Neuronal stem cell (in vitro differentiated cells): Measurements from ENCODE around the gene CAPRIN2.

ENCODE experiments used
- DNase-seq: peaks from one replicate; pipeline ENCODE4 v3.0.0-alpha.2; 2013; ENCODE audit warnings: low spot score
- H2AFZ ChIP-seq: one replicate; pipeline ENCODE4 v1.6.1; 2013; ENCODE audit warnings: mild to moderate bottlenecking, low read length, inconsistent platforms
- H2AK5ac ChIP-seq: 2 replicates; pipeline ENCODE4 v1.6.1; 2013; ENCODE audit warnings: low read depth, mild to moderate bottlenecking, inconsistent platforms, low read length, moderate library complexity, mixed read lengths
- H2BK120ac ChIP-seq: 2 replicates; pipeline ENCODE4 v1.6.1; 2013; ENCODE audit warnings: low read depth, mild to moderate bottlenecking, inconsistent platforms, low read length, moderate library complexity, mixed read lengths
- H2BK12ac ChIP-seq: one replicate; pipeline ENCODE4 v1.6.1; 2013; ENCODE audit warnings: low read length, inconsistent platforms
- H2BK15ac ChIP-seq: 2 replicates; pipeline ENCODE4 v1.6.1; 2013; ENCODE audit warnings: mild to moderate bottlenecking, low read length, inconsistent platforms, mixed read lengths
- H2BK5ac ChIP-seq: one replicate; pipeline ENCODE4 v1.6.1; 2013; ENCODE audit warnings: inconsistent platforms, mild to moderate bottlenecking, low read length, moderate library complexity
- H3K14ac ChIP-seq: one replicate; pipeline ENCODE4 v1.6.1; 2013; ENCODE audit warnings: low read length, inconsistent platforms
- H3K18ac ChIP-seq: 2 replicates; pipeline ENCODE4 v1.6.1; 2013; ENCODE audit warnings: low read length, inconsistent platforms
- H3K23ac ChIP-seq: 2 replicates; pipeline ENCODE4 v1.6.1; 2013; ENCODE audit warnings: low read depth, mild to moderate bottlenecking, mixed read lengths, low read length, inconsistent platforms; ENCODE audit not compliant: poor library complexity
- H3K27ac ChIP-seq: replicated peaks from 3 replicates; pipeline ENCODE4 v1.5.1; 2013; ENCODE audit warnings: low read length, inconsistent platforms
- H3K27me3 ChIP-seq, 3 experiments: 2 replicates each; pipeline ENCODE4 v1.6.1; 2013; ENCODE audit warnings: low read length in 3 of 3, mild to moderate bottlenecking in 2 of 3, inconsistent platforms in 1 of 3, low read depth in 1 of 3, mixed read lengths in 1 of 3, moderate library complexity in 1 of 3; ENCODE audit not compliant: control insufficient read depth in 3 of 3, insufficient read depth in 3 of 3
- H3K36me3 ChIP-seq, 2 donors: replicated peaks in 1 of 2; 2 replicates each; pipeline ENCODE4 v1.6.1; 2013; ENCODE audit warnings: low read length in 2 of 2; ENCODE audit not compliant: control insufficient read depth in 2 of 2, insufficient read depth in 2 of 2
- H3K4ac ChIP-seq: 2 replicates; pipeline ENCODE4 v1.6.1; 2013; ENCODE audit warnings: inconsistent platforms, mild to moderate bottlenecking, low read length, moderate library complexity
- H3K4me1 ChIP-seq, 2 donors: 1 replicate in 1 of 2; 2 replicates in 1 of 2; pipeline ENCODE4 v1.6.1; 2013; ENCODE audit warnings: low read length in 2 of 2, low read depth in 1 of 2; ENCODE audit not compliant: control insufficient read depth in 2 of 2, insufficient read depth in 1 of 2
- H3K4me2 ChIP-seq: one replicate; pipeline ENCODE4 v1.6.1; 2013; ENCODE audit warnings: mild to moderate bottlenecking, low read length, inconsistent platforms; ENCODE audit not compliant: insufficient read depth, poor library complexity, severe bottlenecking
- H3K4me3 ChIP-seq, 2 donors: 2 replicates each; pipeline ENCODE4 v1.5.1; 2013; ENCODE audit warnings: low read length in 2 of 2, mild to moderate bottlenecking in 2 of 2, inconsistent platforms in 1 of 2, moderate library complexity in 1 of 2
- H3K79me1 ChIP-seq: one replicate; pipeline ENCODE4 v1.6.1; 2013; ENCODE audit warnings: low read depth, mild to moderate bottlenecking, inconsistent platforms, low read length, moderate library complexity
- H3K9ac ChIP-seq: one replicate; pipeline ENCODE4 v1.6.1; 2013; ENCODE audit warnings: mild to moderate bottlenecking, low read depth, low read length, inconsistent platforms; ENCODE audit not compliant: poor library complexity
- H3K9me3 ChIP-seq, 2 donors: replicated peaks in 1 of 2; 2 replicates each; pipeline versions ENCODE3 to v1.6.1; 2013; ENCODE audit warnings: low read length in 2 of 2, mild to moderate bottlenecking in 2 of 2, inconsistent platforms in 1 of 2, low read depth in 1 of 2, mixed read lengths in 1 of 2, moderate library complexity in 1 of 2; ENCODE audit not compliant: control insufficient read depth in 2 of 2, insufficient read depth in 1 of 2
- H4K8ac ChIP-seq: one replicate; pipeline ENCODE4 v1.6.1; 2013; ENCODE audit warnings: low read depth, mild to moderate bottlenecking, inconsistent platforms, low read length, moderate library complexity
- H4K91ac ChIP-seq: one replicate; pipeline ENCODE4 v1.6.1; 2013; ENCODE audit warnings: low read length, low read depth, mild to moderate bottlenecking, inconsistent platforms; ENCODE audit not compliant: poor library complexity
- WGBS, 2 donors: extraction: QIAGEN DNeasy Blood & Tissue Kit; methylation state at CpG; one replicate each; pipeline ENCODE4 v1.1.7; 2013; ENCODE audit warnings: missing lambda C conversion rate in 2 of 2, mixed read lengths in 1 of 2; ENCODE audit not compliant: insufficient read length in 2 of 2, insufficient replicate concordance in 1 of 2; ENCODE audit errors: extremely low coverage in 2 of 2; 5-methylcytosine and 5-hydroxymethylcytosine counted together

CAPRIN2 gene

GRCh38 chr12:30730011-30730410 is 24.7 kb downstream of the CAPRIN2 start:
- Histone ChIP-seq H2BK5ac (no peak overlapping the region), H3K27me3 (no peaks in the 10 kb centered on the region), H2AFZ (no peak overlapping the region), H3K9ac (no peak overlapping the region), H4K91ac (no peak overlapping the region), H3K4me3 (no peak overlapping the region), H3K79me1 (no peaks in the 10 kb centered on the region), H2AK5ac (no peak overlapping the region), H3K23ac (no peak overlapping the region), H2BK15ac (no peak overlapping the region), H3K9me3 (no peaks in the 10 kb centered on the region), H3K36me3 (peaks cover 4 to 59% of the 10 kb centered on the region in 2 donors), H3K27ac (no peak overlapping the region), H3K18ac (no peak overlapping the region), H2BK12ac (no peak overlapping the region), H3K4ac (no peak overlapping the region), H4K8ac (no peak overlapping the region), H3K14ac (no peak overlapping the region), H2BK120ac (no peak overlapping the region), H3K4me1 (no peaks in the 10 kb centered on the region), H3K4me2 (no peak overlapping the region)
- WGBS, 2 donors, result no CpG with 5 or more reads among the region's 2 CpGs
- no peak for DNase-seq

DNA sequence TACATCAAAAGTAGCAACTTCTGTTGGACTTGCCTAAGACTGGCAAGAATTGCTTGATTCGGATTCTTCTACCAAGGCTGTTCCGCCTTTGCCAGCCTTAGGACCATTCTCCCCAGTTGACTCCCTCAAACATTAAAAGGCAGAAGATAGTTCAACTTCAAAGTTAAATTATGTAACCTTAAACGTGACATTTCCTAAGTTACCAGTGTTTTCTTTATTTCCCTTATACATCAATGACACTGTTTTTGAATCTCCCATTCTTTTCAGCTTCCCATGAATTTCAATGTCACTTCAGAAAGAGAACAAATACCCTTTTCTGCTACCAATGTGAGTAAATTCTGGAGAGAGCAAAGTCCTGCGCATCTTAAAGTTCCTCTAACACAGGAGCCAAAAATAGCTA is 25.2 kb downstream of the CAPRIN2 start:
- H4K8ac ChIP-seq, result no peak overlapping the region
- H2AFZ ChIP-seq, result no peak overlapping the region
- H3K4me2 ChIP-seq, result no peak overlapping the region
- WGBS, 2 donors, result no CpG with 5 or more reads among the region's 4 CpGs
- H3K23ac ChIP-seq, result no peak overlapping the region
- H3K14ac ChIP-seq, result no peak overlapping the region
- H2AK5ac ChIP-seq, result no peak overlapping the region
- no peak overlapping the region for H3K18ac ChIP-seq
- DNase-seq, result no peak
- H3K9ac ChIP-seq, result no peak overlapping the region
- no peaks in the 10 kb centered on the region for H3K4me1 ChIP-seq
- no peaks in the 10 kb centered on the region for H3K79me1 ChIP-seq
- H2BK15ac ChIP-seq, result no peak overlapping the region
- H3K4ac ChIP-seq, result no peak overlapping the region
- H3K4me3 ChIP-seq, result no peak overlapping the region
- H2BK120ac ChIP-seq, result no peak overlapping the region
- H2BK5ac ChIP-seq, result no peak overlapping the region
- no peak overlapping the region for H2BK12ac ChIP-seq
- H3K36me3 ChIP-seq, result peaks cover 4 to 58% of the 10 kb centered on the region in 2 donors
- H3K27ac ChIP-seq, result no peak overlapping the region
- H3K27me3 ChIP-seq, result no peaks in the 10 kb centered on the region
- no peak overlapping the region for H4K91ac ChIP-seq
- H3K9me3 ChIP-seq, result no peaks in the 10 kb centered on the region

- H2AFZ ChIP-seq, result no peak overlapping the region
These were observed 28.1 kb downstream of the CAPRIN2 start for GRCh38 chr12:30726647-30727046.

GRCh38 chr12:30725739-30726138 is 29.0 kb downstream of the CAPRIN2 start:
- Histone ChIP-seq H2BK120ac (no peak overlapping the region), H2BK15ac (no peak overlapping the region), H2AFZ (no peak overlapping the region), H3K4me2 (no peak overlapping the region), H2BK5ac (no peak overlapping the region), H3K9me3 (no peaks in the 10 kb centered on the region), H3K9ac (no peak overlapping the region), H3K27ac (no peak overlapping the region), H3K27me3 (no peaks in the 10 kb centered on the region), H3K36me3 (peaks cover 4 to 78% of the 10 kb centered on the region in 2 donors), H3K18ac (no peak overlapping the region), H3K4me3 (no peak overlapping the region), H4K8ac (no peak overlapping the region), H3K23ac (no peak overlapping the region), H4K91ac (no peak overlapping the region), H3K4me1 (no peaks in the 10 kb centered on the region), H3K14ac (no peak overlapping the region), H2AK5ac (no peak overlapping the region), H2BK12ac (no peak overlapping the region), H3K79me1 (no peaks in the 10 kb centered on the region), H3K4ac (no peak overlapping the region)
- WGBS, 2 donors, result no CpG with 5 or more reads among the region's 1 CpG
- DNase-seq, result no peak

More at GRCh38 chr12:30726647-30727046, 28.1 kb downstream of the CAPRIN2 start:
- Histone ChIP-seq H2BK12ac (no peak overlapping the region), H3K79me1 (no peaks in the 10 kb centered on the region), H3K23ac (no peak overlapping the region), H3K4me2 (no peak overlapping the region), H3K9me3 (no peaks in the 10 kb centered on the region), H3K27ac (no peak overlapping the region), H3K27me3 (no peaks in the 10 kb centered on the region), H2AK5ac (no peak overlapping the region), H2BK120ac (no peak overlapping the region), H3K14ac (no peak overlapping the region), H2BK15ac (no peak overlapping the region), H3K9ac (no peak overlapping the region), H4K91ac (no peak overlapping the region), H2BK5ac (no peak overlapping the region), H3K4ac (no peak overlapping the region), H3K4me3 (no peak overlapping the region), H3K36me3 (peaks cover 4 to 79% of the 10 kb centered on the region in 2 donors), H3K4me1 (no peaks in the 10 kb centered on the region), H3K18ac (no peak overlapping the region), H4K8ac (no peak overlapping the region)
- DNase-seq, result no peak
- no CpG with 5 or more reads among the region's 1 CpG for WGBS, 2 donors
